Frontal cortex (tissue), 4 donors: Measurements from ENCODE around the gene ZNF135. TPM values are rescaled to one million over a fixed set of nuclear protein-coding genes. Genes with fewer than 3 reads are reported as not detected.
A peak's percentile ranks its signal among the peaks of the same experiment; 100 is the strongest.

Source experiments
- DNase-seq, 2 donors: peaks; one replicate each; pipeline ENCODE4 v3.0.0; 2012; ENCODE audit warnings: low spot score in 2 of 2
- FAIRE-seq: peaks from 2 replicates; lab custom pipeline; 2012; peaks lifted over from hg19 to GRCh38; lab: Jason Lieb, UNC
- total RNA-seq: library from RNA; depleted of rRNA; stranded (reverse); fragments of >200 nt; gene quantifications from one replicate; pipeline ENCODE4 v1.2.3, GENCODE V29; 2014
- donor health status: control.
- donor health status: control.
- donor health status: control.

ZNF135 gene
- total RNA-seq, 1 donor from 2014 or later: 11.8 TPM

DNA sequence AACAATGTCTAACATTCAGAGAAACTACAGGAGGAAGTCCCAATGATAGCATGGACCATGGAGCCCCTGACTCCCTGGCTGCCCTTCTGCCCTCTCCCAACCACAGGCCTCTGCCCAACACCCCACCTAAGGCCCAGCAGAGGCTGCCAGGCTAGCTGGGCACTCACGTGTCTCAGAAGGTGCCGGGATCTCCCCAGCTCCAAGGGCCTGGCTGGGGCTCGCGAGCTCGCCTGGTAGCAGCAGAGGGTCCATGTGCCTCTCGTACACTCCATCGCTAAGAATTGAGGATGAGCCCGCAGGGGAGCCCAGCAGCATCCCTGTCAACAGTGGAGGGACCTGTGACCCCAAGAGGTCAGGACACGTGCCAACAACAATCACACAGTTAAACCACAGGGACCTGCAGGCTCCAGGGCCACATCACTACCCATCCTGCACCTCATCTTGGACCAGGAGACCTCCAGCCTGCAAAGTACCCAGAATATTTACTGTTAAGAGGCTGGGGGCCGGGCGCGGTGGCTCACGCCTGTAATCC, 29.5 kb downstream of the ZNF135 start:
- no peak for DNase-seq
- FAIRE-seq: no peak

DNA sequence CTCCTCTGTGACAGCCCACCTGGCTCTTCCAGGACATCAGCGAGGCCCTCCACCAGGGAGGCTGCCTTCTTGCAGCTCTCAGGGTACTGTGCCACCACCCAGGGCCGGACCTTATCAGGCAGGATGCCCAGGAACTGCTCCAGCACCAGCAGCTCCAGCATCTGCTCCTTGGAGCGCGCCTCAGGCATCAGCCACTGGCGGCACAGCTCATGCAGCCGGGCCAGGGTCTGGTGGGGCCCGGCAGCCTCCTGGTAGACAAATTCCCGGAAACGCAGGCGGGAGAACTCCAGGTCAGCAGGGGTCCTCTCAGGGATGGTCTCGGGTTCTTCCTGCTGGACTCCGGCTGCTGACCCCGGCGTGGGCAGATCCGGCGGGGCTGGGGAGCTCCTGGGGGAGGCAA, 30.8 kb downstream of the ZNF135 start:
- FAIRE-seq: no peak
- DNase-seq: no peak

DNA sequence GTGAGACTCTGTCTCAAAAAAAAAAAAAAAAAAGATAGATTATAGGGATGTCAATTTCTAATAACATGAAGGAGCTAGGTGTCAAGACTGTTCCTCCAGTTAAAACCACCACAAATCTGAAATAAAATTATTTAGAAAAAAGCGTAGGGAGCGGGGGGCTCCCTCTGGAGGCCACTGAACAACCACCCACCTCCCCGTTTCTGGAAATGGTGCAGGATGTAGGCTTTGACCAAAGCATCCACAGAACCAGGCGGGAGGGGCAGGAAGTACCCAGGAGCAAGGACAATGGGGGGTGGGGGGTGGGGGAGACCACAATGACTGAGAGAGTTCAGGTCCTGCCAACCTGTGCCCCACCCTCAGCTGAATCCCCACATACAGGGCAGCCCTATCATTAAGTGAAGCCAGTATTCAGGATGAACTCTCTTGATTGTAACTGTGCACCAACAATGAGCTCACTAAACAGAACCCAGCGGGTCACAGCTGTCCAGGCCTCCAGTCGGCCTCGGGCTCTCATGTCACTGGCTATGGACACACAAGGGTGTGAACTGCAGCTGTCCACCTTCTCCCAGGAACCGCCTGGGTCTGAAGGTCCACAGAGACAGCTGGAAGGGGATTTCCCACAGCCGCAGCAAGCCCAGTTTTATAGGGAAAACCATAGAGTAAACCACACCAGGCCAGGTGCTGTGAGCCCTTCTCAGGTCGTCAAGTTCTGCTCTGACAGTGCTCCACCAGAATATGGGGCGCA, 32.3 kb downstream of the ZNF135 start:
- no peak for DNase-seq
- no peak for FAIRE-seq

DNA sequence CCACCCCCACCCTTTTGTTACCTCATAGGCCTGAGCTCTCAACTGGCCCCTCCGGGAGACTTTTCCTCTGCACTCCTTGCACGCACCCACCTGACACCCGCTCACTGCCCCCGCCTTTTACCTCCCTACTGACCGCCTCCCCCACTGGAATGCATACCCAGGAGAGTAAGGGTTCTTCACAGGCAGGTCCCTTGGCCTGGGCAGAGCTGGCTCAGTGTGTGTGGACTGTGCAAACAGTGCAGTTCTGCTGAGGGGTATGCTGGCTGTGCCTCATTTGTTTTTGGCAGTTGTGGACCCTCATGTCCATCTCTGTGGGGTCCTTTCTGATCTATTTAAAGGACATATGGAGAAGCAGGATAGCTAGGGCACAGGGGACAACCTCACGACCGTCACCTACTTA, 34.0 kb downstream of the ZNF135 start:
- FAIRE-seq (no peak), DNase-seq (no peak)

DNA sequence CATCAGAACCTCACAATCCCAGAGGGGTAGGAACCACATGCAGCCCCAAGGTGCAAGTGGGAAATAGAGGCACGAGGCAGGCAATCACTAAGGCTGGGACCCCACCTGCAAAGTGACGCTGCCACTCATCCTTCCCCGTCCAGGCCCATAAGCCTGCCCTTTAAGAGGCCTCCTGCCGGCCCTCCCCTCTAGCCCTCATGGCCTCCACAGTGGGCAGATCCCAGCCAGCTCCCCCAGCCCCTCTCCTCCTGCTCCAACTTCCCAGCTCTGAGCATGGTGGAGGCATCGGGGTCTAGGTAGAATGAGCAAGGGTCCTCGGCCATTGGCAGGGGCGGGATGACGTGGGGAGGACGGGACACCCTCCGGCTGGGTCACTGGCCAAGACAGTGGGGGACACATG, 36.2 kb downstream of the ZNF135 start:
- FAIRE-seq: no peak

DNA sequence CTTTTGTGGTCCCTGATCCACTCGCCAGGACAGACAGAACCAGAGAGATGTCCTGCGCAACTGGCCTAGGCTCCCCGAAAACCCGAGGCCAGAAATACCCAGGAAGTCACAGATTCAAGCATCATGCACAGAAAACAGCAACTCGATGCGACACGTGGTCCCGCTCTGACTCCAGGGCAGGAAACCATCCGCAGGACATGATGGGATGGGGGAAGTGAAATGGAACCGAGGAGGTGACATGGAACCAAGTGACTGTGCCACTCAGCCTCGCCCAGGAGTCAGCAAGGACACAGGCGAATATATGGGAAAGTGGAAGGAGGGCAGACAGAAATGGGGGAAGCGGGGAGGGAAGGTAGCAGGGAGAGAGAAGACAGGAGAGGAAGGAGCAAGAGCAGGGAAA, 37.8 kb downstream of the ZNF135 start:
- no peak for FAIRE-seq

More for the DNA sequence above, 36.2 kb downstream of the ZNF135 start:
- no peak for DNase-seq

DNA sequence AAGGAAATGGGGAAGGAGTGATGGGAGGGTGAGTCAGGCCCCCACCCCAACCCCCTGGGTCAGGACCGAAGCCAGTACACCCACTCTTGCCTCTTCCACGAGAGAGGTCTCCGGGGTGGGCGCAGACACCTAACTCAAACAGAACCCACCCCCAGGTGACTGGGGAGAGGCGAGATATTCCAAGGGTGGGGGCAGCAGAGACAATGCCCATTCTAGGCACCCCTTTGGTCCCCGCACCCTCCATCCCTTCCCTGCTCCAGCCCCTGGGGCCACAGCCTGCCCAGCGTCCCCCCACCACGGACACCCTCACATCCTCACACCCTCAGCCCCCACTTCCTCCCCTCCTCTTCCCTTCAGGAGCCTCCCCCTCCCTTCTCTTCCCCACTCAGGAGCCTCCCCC, 38.3 kb downstream of the ZNF135 start:
- FAIRE-seq: no peak
- no peak for DNase-seq

More for the DNA sequence above, 37.8 kb downstream of the ZNF135 start:
- no peak for DNase-seq

DNA sequence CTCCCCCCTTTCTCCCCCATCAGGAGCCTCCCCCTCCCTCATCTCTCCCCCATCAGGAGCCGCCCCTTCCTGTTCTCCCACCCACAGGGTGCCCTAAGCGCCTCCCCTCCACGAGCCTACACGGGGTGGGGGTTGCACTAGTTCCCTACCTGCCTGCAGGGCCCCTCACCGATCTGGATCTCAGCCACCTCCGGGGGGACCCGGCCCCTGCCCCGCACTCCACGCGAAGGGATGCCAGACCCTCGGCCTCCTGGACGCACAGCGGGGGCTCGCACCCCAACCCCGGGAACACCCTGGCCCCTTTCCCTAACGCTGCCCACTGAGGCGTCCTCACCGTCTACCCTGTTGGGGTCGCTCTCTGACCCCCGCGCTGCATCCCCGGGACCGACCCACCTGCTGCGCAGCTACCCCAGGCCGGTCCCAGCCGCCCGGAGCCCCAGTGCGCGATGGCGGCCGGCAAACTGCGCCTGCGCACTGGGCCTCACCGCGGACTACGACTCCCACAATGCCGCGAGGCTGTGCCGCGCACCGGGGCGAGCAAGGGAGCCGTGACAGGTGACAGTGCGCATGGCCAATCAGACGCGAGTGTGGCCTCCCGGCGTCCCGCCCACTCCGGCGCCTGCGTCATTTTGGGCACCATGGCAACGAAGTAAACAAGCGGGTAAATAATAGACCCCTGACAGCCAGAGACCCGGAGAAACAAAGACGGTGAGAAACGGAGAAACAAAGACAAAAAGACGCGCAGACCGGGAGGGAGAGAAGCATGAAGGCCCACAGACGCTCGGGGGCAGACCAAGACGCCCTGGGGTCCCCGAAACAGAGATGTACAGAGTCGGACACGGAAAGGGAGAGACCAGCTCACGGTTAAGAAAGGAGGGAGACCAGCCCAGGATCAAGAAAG, 38.9 kb downstream of the ZNF135 start, which contains the start of gene ZSCAN18:
ZSCAN18 (minus strand) TSS at position 451 of the 901 bp plus-strand sequence. CDS start 7,964 bp downstream, outside the sequence.
- peak; percentile 90 for FAIRE-seq
- peak; percentile 99 to 100 for DNase-seq

DNA sequence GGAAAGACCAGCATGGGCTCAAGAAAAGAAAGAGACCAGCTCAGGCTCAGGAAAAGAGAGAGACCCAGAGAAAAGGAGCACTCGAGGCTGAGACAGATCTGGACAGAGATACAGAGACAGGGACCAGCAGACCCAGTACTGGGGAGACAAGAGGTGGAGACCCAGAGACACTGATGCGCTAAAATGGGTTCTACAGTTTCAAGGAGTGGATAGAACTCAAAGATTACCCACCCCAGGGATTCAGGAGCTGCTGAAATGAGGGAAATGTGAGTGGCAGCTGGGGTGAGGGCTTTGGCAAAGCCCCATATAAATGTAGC, 39.6 kb downstream of the ZNF135 start:
- FAIRE-seq (no peak), DNase-seq (no peak)

DNA sequence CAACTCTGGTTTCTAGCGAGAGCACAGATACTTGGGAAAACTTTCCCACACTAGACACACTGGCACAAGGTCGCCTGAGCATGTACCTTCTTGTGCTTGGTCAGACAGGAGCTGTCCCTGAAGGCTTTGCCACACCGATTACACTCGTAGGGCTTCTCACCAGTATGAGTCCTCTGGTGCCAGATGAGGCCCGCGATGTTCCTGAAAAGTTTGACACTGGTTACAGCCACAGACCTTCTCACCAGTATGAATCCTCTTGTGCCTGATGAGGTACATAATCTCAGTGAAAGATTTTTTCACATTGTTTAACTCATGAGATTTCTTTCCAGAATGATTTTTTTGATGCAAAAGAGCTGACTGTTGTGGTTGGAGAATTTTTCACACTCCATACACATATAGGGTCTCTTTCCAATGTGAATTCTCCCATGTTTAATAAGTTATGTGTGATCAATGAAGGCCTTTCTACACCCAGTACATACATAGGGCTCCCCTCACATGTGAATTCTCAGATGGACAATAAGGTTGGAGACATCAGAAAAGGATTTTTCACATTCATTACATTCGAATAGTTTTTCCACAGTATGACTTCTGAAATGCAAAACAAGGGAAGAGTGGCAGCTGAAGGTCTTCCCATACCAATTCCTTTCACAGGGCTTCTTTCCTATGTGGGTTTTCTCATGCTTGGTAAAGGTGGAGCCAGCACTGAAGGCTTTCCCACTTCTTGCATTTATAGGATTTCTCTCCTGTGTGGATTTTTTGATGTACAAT, 48.9 kb downstream of the ZNF135 start:
- no peak for FAIRE-seq
- no peak for DNase-seq

DNA sequence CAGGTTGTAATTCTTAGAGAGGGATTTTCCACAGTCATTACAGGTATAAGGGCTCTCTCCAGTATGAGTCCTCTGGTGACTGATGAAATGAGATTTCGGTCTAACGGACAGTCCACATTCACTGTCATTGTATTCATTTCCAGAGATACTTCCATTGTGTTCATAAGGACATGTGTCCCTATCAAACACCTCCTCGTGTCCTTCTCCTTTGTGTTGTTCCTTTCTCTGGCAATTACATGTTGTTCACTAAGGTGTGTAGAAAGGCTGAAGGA, 49.4 kb downstream of the ZNF135 start:
- DNase-seq: no peak
- no peak for FAIRE-seq

DNA sequence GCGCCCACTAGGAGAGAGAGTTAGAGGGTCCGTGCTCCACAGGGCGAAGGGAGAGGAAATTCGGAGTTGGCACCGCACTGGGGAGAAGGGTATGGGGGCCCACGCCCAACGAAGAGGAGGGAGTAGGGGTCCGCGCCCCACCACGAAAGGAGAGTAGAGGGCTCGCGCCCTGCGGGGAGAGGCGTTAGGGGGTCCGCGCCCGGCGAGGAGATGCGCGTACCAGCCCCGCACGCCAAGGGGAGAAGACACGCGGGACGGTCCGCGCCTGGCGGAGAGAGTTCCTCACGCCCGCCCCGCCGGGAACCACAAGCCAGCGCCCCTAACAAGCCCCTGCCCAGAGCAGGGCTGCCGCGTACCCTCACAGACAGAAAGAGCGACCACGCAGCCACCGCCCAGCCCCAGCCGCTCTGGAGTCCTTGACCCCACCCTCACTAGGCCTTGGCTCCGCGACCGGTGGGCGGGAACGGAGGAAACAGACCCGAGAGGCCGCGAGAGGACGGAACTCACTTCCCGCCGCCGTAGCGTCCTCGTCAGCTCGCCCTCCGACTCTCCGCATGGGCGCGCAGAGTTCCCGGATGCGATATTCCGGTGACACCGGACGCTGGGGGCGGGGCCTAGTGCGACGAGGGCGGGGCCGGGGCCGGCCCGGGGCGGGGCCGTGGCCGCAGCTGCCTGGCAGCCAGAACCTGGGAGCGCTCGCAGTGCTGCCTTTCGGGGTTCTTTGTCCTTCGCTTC, 58.9 kb downstream of the ZNF135 start:
- DNase-seq: no peak
- FAIRE-seq: no peak

DNA sequence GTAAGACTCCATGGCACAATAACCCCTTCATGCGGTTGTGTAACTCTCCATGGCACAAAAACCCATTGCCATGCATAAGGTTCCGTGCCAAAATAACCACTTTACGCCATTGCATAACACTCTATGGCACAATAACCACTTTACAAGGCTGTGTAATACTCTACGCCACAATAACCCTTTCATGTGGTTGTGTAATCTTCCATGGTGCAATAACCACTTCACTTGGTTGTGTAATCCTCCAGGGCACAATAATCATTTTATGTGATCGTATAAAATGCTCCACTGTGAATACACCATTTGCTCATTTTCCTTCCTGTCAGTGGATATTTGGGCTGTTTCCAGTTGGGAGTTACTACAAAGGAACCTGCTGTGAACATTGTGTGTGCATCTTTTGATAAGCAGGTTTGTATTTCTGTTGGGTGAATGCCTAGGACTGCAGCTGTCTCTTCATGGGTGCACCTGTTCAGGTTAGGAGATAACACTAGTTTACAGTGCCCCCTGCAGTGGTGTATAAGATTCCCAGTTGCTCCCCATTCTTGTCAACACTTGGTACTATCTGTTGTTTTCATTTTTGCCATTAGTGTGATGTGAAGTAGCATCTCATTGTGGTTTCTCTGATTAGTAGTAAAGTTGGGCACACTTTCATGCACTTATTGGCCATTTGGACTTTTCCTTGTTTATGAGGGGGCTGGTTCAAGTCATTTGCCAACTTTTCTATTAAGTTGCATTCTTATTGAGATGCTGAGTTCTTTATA, 60.1 kb downstream of the ZNF135 start:
- FAIRE-seq: no peak
- no peak for DNase-seq

Other genes starting within 250 kb of the ZNF135 start
- 9.0 TPM for gene ZNF552, start 244.4 kb upstream of the ZNF135 start, total RNA-seq
- gene ZNF587B, start 229.0 kb upstream of the ZNF135 start, total RNA-seq: 20.8 TPM
- 24.9 TPM for gene ZNF587, start 209.4 kb upstream of the ZNF135 start, total RNA-seq
- gene ZNF814, start 170.2 kb upstream of the ZNF135 start, total RNA-seq: 25.7 TPM
- gene ZNF417, start 142.7 kb upstream of the ZNF135 start, total RNA-seq: 31.0 TPM
- 53.4 TPM for gene ZNF418, start 123.9 kb upstream of the ZNF135 start, total RNA-seq
- 19.6 TPM for gene ZNF256, start 111.6 kb upstream of the ZNF135 start, total RNA-seq
- 0.82 TPM for gene C19orf18, start 84.7 kb upstream of the ZNF135 start, total RNA-seq
- gene ZNF606, start 56.5 kb upstream of the ZNF135 start, total RNA-seq: 65.6 TPM
- gene ZSCAN1, start 25.3 kb upstream of the ZNF135 start, total RNA-seq: 0.82 TPM
- gene ZSCAN18, start 38.9 kb downstream of the ZNF135 start, total RNA-seq: 95.0 TPM
- gene ZNF329, start 91.5 kb downstream of the ZNF135 start, total RNA-seq: 42.4 TPM
- 23.2 TPM for gene ZNF274, start 123.8 kb downstream of the ZNF135 start, total RNA-seq
- 72.2 TPM for gene ZNF544, start 169.6 kb downstream of the ZNF135 start, total RNA-seq
- gene ZNF8, start 219.7 kb downstream of the ZNF135 start, total RNA-seq: 14.3 TPM
- 22.4 TPM for gene ERVK3-1, start 246.1 kb downstream of the ZNF135 start, total RNA-seq